HG03520 (cell line): ENCODE results near the gene AGFG2.

ENCODE experiments used
- ATAC-seq: cut with Tn5 transposase; IDR thresholded peaks from one replicate; pipeline ENCODE4 v1.9.1; 2021; ENCODE audit warnings: mild to moderate bottlenecking, moderate library complexity; ENCODE audit not compliant: unreplicated experiment

Gene AGFG2

DNA sequence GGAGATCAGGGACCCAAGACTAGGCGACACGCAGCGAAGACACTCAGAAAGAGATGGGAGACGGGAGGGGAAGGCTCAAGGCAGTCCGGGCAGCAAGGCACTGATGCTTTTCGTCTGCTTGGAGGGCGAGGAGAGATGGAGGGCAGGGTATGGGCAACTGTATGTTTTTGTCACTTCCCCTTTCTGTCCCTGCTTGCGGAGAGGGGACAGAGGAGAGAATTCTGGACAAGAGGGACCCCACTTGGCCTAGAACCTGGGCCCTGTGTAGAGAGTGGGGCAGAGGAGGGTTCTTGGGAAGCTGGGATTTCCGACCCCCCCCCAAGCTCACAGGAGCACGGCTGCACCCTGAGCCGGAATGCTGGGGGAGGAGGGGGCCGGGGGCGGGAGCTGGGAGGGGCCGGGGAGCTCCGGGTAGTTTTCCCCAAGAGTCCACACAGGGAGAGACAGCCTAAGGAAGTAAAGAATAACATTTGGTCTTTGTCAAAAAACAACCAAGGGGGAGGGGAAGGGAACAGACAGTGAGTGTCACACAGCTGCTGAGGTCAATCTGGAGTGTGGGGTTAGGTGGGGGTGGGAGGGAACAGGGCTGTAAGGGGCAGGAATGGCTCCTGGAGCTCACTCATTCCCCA, 45.2 kb downstream of the AGFG2 start:
- no peak for ATAC-seq

DNA sequence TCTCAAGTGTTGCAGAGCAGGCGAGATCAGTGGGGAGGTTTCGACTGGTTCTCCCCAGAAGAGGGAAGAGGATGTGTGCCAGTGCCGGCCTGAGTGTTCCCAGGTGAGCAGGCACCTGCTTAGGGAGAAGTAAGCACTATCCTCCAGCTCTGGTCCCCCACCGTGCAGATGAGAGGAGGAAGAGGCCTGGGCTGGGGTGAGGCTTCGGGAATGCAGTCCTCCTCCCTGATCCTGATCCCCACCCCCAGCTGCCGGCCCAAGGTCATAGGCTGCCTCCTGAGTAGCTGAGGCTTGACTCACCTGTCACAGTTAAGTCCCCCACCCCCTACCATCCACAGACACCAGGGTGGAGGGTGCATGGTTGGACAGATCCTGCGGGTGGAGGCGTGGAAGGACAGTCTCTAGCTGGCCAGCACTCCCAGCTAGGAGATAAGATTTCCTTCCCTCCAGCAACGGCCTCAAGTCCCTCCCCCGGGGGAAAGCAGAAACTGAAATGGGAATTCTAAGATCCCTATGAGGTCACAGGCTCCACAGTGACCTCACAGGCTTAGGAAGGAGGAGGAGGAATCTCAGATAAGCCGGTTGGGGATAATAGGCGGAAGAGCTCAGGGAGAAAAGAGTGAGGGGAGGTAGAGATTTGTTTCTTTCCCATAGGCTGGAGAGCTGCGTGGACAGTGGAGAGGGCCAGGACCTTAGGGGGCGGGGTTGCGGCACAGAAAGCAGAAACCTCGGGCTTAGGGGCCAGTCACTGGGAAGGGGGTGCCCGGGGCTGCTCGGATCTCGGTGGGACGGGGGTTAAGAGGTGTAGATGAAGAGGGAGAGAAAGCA, 45.9 kb downstream of the AGFG2 start:
- ATAC-seq, result no peak

DNA sequence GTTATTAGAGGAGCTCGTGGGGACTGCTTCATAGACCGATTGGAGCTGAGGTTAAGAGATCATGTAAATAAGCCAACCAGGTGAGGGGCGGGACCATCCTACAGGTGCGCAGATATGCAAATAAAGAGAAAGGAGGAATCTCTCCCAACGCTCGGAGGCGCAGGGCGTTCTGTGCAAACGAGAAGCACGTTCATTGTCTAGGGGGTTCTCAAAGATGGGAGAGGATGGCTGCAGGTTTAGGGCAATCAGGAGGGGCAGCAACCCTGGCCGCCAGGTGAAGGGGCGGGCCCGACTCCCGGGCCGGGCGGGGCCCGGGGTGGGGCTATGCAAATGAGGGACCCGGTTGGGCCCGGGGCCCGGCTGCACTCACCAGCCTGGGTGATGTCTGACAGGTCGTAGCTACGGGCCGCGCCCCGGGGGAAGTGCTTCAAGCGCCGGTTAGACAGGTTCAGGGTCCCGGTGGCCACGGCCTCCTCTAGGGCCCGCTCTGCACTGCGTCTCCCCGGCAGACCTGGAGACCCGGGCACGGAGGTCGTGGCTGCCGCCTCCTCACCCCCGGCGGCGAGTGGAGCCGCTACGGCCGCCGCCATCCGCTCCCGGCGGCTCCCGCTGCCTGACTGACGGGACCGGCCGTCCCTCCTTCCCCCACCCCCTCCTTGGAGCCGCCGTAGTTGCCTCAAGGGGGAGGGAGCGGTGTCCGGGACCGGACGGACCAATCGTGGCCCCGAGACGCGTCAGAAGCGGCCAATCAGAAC, 46.7 kb downstream of the AGFG2 start, which contains the start of gene LRCH4:
Gene LRCH4, minus strand, starts transcription at position 619 of the 755 bp plus-strand sequence. Its CDS starts 29 bp downstream, at position 590.
- ATAC-seq, result no peak

DNA sequence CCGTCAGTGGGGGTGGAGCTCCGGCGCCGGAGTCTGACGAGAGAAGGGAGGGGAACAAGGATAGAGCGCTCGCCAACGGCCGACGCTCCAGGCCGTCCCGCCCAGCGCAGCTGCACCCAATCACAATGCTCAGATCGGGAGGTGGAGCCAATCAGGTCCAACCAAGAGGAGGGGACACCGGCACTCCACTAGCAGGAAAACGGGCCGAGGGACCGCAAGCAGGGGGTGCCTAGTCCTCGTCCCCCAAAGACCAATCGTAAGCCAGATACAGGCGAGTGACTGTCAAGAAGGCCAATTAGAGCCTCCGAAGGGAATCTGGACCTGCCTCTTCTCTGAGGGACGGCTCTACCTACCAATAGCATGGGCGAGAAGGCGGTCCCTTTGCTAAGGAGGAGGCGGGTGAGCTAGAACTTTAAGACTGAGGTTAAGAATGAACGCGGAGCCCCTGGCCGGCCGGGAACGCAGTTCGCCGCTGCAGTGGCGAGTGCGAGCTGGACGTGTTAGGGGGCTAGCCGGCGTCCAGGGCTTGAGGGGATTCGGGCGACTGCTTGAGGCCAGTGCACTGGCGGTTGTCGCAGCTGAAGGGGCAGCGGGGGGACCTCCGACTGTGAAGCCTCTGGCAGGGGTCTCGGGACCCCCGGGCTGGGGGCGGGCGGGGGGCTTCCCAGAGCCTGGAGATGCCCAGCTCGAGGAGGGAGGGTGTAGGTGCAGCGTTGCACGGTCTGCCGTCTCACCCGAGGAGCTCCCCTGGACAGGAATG, 47.4 kb downstream of the AGFG2 start, which contains the start of gene FBXO24:
Gene FBXO24, plus strand, starts transcription at position 63 of the 760 bp plus-strand sequence. Its CDS starts 298 bp downstream, at position 361.
- peak; percentile 82 for ATAC-seq

DNA sequence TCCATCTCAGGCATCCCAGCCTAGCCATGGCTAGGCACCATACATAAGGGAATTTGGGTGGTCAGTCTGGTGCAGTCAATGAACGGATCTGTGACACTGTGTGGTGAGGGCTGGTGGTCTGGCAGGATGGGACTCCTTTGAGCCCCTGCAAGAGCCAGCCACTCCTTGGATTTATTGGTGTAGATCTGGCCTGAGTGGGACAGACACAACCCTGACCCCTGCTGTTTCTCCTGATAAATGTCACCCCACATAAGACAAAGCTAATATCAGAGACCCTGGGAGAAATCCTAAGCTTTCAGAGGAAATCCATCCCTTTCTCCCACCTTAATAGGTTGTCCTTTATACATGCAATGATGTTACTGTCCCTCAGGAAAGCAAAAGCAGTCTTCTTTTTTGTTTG, 49.4 kb downstream of the AGFG2 start:
- no peak for ATAC-seq

DNA sequence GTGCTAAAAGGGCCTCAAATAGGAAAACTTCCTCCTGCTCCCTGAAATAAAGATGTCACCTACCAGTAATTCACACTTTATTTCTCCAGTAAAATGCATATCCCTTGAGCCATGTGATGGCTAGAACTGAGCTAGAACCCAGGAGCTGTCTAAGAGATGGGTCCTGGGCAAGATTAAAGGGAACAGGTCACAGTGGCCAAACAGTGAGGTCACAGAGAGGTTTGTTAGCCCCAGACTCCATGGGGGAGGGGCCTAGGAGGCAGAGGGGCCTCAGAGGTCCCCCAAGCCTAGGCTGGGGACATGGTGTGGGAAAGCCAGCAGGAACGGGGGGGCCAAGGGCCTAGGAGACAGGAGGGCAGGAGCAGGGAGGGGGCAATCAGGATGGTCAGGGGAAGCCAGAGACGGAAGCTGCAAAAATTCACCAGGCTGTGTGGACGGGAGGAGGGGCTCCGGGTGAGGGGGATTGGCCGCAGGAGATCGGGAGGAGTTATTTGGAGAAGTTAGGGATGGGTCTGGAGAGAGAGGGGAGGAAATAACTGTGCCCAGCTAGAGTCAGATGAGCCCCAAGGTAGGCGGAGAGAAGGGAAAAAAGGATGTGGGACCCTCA, 50.4 kb downstream of the AGFG2 start:
- no peak for ATAC-seq

DNA sequence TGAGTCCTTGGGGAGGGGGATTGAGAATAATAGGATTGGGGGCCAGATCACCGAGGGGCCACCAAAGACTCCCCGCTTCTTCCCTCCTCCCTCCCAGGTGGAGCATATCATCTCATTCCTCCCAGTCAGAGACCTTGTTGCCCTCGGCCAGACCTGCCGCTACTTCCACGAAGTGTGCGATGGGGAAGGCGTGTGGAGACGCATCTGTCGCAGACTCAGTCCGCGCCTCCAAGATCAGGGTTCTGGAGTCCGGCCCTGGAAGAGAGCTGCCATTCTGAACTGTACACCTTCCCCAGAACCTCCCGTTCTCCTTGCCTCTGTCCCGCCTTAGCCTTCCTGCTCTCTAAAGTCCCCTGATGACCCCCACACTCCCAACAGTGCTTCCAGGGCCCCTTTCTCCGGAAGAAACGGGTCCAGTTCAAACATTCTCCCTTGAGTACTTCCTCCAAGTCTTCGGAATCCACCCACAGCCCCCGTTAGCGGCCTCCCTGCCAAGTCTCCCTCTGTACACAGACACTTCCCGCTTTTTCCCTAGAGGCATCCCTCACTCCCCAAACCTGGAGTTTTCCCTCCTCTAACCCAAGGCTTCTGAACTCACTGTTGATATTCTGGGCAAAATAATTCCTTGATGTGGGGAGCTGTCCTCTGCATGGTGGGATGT, 51.2 kb downstream of the AGFG2 start:
- ATAC-seq, result no peak

DNA sequence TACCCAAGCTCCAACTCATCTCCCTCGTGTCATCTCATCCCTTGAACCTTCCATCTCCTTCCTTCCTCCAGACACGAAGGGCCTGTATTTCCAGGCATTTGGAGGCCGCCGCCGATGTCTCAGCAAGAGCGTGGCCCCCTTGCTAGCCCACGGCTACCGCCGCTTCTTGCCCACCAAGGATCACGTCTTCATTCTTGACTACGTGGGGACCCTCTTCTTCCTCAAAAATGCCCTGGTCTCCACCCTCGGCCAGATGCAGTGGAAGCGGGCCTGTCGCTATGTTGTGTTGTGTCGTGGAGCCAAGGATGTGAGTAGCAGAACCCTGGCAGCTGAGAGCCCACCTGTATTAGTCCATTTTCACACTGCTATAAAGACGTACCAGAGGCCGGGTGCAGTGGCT, 52.6 kb downstream of the AGFG2 start:
- ATAC-seq, result no peak

DNA sequence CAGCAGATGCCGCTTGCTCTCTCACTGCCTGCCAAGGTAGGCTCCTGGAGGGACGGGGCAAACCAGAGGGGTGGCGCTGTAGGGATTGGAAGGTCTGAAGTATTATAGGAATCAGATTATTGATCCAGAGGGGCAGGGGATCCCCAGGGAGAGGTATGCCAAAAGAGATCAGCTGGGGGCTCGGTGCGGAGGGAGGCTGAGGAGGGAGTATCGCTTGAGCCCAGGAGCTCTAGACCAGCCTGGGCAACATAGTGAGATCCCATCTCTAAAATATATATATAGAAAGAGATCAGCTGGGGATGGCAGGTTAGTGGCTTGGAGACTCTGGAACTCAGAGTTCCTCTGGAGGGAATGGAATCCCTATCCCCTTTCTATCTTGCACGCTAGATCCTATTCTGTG, 56.2 kb downstream of the AGFG2 start:
- no peak for ATAC-seq

DNA sequence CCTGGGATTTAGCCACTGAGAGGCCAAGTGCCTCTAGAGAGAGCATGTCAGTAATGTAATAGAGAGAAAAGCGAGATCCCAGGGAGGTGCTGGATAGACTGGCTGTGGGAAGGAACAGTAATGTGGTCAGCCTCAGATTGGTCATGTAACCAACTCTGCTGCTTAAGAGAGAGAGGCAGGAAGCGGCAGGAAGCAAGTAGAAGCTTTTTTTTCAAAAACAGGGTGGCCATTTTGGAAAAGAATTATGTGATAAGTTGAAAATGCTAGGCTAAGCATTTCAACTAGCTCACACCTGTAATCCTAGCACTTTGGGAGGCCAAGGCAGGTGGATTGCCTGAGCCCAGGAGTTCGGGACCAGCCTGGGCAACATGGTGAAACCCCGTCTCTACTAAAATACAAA, 59.4 kb downstream of the AGFG2 start:
- no peak for ATAC-seq

DNA sequence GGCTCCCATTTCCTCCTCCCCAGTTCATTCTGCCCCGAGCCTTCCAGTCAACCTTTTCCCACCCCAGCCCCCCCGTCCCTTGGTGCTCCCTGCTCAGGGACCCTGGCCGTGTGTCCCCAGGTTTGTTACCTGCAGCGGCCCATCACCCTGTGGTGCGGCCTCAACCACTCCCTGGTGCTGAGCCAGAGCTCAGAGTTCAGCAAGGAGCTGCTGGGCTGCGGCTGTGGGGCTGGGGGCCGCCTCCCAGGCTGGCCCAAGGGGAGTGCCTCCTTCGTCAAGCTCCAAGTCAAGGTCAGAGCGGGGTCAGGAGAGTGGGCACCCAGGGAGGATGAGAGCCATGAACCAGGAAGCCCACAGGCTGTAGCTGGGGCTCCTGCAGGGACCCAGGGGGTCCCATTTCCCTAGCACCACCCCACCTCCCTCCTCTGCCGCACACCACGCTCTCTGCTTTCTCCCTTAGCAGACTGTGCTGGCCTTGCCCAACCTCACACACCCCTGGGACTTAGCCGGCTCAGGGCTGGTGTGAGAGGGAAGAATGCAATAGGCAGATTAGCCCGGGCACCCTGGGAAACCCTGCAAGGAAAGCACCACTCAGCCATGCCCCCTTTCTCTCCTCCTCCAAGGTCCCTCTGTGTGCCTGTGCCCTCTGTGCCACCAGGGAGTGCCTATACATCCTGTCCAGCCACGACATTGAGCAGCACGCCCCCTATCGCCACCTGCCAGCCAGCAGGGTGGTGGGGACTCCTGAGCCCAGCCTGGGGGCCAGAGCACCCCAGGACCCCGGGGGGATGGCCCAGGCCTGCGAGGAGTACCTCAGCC, 61.1 kb downstream of the AGFG2 start:
- ATAC-seq, result no peak

DNA sequence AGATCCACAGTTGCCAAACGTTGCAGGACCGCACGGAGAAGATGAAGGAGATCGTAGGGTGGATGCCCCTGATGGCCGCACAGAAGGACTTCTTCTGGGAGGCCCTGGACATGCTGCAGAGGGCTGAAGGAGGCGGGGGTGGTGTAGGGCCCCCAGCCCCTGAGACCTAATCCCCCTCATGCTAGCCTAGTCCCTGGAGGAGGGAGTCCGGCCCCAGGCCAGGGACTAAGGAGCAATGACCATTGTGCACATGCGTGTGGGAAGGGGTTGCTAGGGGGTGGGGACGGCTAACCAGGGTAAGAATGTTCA, 61.7 kb downstream of the AGFG2 start:
- no peak for ATAC-seq

DNA sequence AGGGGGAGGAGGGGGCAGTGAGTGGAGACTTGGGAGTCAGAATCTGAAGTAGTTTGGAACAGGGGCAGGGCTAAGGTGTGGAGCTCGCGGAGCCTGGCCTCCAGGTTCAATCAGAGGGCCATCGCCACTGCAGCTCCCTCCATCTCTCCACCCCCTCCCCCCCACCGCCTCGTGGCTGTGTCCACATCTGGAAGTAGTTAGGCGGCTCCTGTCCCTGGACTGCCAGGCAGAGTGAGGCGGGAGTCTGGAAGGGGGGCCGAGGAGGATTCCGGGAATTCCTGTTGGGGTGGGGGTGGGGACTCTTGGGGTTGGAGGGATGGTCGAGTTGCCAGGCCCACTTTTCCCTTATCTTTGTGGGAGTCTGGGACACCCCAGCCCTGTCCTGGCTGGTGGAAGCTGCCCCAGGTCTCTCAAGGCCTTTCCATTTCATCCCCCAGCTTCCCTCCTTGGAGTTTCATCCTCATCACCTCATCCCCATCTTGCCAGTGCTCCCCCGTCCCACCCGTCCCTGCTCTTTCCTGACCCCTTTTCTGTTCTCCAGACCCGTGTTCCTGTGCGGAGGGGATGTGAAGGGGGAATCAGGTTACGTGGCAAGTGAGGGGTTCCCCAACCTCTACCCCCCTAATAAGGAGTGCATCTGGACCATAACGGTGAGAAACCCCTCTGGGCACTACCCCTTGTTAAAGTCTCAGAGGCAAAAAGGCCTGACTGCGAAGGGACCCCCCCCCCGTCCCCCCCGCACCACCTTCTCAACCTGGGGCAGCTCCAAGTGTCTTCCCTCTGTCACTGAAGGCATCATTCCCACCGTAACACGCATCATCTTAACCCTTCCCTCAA, 64.1 kb downstream of the AGFG2 start:
- no peak for ATAC-seq

DNA sequence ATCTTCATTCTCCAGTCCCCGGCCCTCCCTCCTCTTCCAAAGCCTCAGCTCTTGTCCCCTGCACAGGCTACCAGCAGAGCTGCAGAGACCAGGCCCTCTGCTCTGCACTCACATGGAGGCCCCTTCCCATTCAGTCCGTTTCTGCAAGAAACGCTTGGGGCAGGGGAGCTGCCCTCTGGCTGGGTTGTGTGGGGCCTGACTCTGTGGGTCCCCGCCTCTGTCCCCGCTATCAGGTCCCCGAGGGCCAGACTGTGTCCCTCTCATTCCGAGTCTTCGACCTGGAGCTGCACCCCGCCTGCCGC, 64.7 kb downstream of the AGFG2 start:
- ATAC-seq, result no peak

DNA sequence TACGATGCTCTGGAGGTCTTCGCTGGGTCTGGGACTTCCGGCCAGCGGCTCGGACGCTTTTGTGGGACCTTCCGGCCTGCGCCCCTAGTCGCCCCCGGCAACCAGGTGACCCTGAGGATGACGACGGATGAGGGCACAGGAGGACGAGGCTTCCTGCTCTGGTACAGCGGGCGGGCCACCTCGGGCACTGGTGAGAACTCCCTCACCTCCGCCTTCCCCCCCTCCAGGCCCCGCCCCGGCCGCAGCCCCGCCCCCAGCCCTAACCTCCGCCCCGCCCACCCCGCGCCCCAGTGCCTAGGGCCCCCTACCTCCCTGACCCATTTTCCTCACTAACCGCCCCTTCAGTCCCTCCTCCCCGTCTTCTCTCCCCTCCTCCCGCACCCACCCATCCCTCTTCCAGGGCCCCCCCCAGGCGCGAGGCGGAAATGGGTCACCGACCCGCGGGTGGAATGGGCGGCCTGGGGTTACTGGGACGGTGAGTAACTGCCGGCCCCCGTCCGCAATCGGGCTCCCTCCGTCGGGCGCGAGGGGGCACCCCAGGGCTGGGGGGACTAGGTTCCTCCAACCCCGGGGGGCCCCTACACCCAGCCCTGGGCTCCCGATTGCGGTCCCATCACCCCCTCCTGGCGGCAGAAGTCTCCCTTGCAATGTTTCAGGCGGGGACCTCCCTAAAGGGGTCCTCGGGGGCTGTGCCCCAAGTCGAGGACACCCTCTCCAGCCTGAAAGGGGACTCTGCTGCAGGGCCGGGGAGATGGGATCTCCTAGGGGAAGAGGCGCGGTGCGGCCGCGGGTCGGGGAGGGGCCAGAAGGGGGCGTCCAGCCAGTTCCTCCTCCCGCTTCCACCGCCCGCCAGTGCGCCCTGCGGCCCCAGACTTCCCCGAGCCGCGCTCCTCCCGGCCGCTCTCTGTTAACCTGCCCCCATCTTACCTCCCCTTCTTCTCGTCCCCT, 65.3 kb downstream of the AGFG2 start:
- no peak for ATAC-seq

DNA sequence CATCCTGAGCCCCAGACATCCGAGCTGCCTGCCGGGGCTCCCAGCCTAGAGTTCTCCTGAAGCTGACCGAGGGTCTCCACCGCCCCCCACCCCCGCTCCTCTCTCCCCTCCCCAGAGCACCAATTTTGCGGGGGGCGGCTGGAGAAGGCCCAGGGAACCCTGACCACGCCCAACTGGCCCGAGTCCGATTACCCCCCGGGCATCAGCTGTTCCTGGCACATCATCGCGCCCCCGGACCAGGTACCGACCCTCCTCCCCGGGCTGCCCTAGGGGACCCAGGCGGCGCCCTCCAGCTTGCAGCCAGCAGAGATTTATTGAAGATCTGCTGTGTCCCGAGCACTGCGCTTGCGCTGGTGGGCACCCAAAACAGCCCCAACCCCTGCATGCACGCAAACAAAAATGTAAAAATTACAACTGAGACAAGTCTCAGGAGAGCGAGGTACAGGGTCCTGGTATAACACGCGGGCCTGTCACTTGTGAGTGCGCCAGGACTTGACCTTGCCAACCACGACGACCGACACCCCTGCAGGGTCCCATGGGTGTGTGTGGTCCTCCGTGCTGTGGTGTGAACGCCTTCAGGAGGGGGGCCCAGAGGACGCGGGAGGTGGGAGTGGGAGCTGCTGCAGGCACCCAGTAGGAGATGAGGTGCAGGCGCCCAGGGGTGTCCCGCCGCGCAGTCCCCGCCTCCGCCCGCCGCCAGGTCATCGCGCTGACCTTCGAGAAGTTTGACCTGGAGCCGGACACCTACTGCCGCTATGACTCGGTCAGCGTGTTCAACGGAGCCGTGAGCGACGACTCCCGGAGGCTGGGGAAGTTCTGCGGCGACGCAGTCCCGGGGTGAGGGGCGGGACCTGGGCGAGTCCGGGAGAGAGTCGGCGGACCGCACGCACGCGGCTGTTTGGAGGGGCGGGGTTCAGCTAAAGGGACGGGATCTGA, 66.2 kb downstream of the AGFG2 start:
- ATAC-seq, result no peak
